Body of pancreas (tissue), 4 donors: Measurements from ENCODE around the gene FAF2. TPM values are rescaled to one million over a fixed set of nuclear protein-coding genes. Genes with fewer than 3 reads are reported as not detected.

Experiments used
- ATAC-seq: fragments of 150-250 bp; one replicate; pipeline ENCODE4 v1.9.1; 2016
- DNase-seq, 4 donors: peaks; one replicate each; pipeline ENCODE4 v3.0.0-alpha.2; 2019
- H3K27ac ChIP-seq, 4 donors: fragments of 200-600 bp; sonication (generic); 1 replicate in 3 of 4; 2 replicates in 1 of 4; pipeline versions ENCODE4 v1.5.1 to v1.6.1; 2016 to 2019; ENCODE audit warnings: mild to moderate bottlenecking in 1 of 4, mixed read lengths in 1 of 4, moderate library complexity in 1 of 4
- H3K27me3 ChIP-seq, 2 donors: fragments of 200-600 bp; sonication (generic); one replicate each; pipeline ENCODE4 v1.6.0; 2016; ENCODE audit warnings: mild to moderate bottlenecking in 1 of 2
- H3K36me3 ChIP-seq, 2 donors: fragments of 200-600 bp; sonication (generic); replicated peaks in 1 of 2; 2 replicates each; pipeline ENCODE4 v1.5.1; 2016; ENCODE audit warnings: low read depth in 2 of 2; ENCODE audit not compliant: insufficient read depth in 1 of 2
- H3K4me1 ChIP-seq: fragments of 200-600 bp; sonication (generic); one replicate; pipeline ENCODE4 v1.6.0; 2016
- H3K4me3 ChIP-seq, 2 donors: fragments of 200-600 bp; sonication (generic); 1 replicate in 1 of 2; 2 replicates in 1 of 2; pipeline ENCODE4 v1.5.1; 2016 to 2019
- H3K9me3 ChIP-seq, 3 donors: fragments of 200-600 bp; sonication (generic); 1 replicate in 2 of 3; 2 replicates in 1 of 3; pipeline ENCODE4 v1.5.1; 2016
- POLR2A ChIP-seq, 3 donors: fragments of 450-650 bp; IDR thresholded peaks; one replicate each; pipeline ENCODE4 v1.6.1; 2016; ENCODE audit warnings: antibody characterized with exemption in 3 of 3, mild to moderate bottlenecking in 2 of 3
- WGBS, 2 donors: methylation state at CpG; one replicate each; pipeline ENCODE4 v1.1.5; 2017; 5-methylcytosine and 5-hydroxymethylcytosine counted together
- intact Hi-C: fragments of 100-400 bp; cut with DNase I; formaldehyde crosslinking; loops from one replicate; pipeline ENCODE4 v1.15.1; 2023
- total RNA-seq, 2 donors: library from RNA; depleted of rRNA; stranded (reverse); fragments of >200 nt; gene quantifications; one replicate each; pipeline ENCODE4 v1.1.0, GENCODE V29; 2016
- TF ChIP-seq, protein P1 (sequence below), 7 experiments: fragments of 450-650 bp in 4 of 7; fragments of 200-600 bp in 3 of 7; sonication (generic) in 3 of 7; IDR thresholded peaks; one replicate each; pipeline ENCODE4 v1.5.1; 2016 to 2019; ENCODE audit warnings: antibody characterized with exemption in 7 of 7

The FAF2 gene
- total RNA-seq, 2 donors from 2014 or later, result 15.8 to 44.2 TPM

DNA sequence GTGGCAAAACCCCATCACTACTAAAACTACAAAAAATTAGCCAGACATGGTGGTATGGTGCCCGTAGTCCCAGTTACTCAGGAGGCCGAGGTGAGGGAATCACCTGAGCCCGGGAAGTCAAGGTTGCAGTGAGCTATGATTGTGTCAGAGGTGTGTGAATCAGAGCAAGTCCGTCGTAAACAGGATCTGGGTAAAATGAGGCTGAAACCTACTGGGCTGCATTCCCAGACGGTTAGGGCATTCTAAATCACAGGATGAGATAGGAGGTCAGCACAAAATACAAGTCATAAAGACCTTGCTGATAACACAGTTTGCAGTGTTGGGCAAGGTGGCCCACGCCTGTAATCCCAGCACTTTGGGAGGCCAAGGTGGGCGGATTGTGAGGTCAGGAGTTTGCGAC lies 29.9 kb upstream of the FAF2 start:
- no peaks in the 10 kb centered on the region for H3K9me3 ChIP-seq
- no peaks in the 10 kb centered on the region for H3K36me3 ChIP-seq
- intact Hi-C loops, result no loop called here
- H3K4me1 ChIP-seq, result peaks cover 32% of the 10 kb centered on the region
- 63 to 71% methylated on average over 9 of the region's 9 CpGs for WGBS, 2 donors
- no peak for ATAC-seq
- H3K27me3 ChIP-seq, result no peaks in the 10 kb centered on the region
- no peak for DNase-seq
- H3K27ac ChIP-seq, result no peak overlapping the region
- TF ChIP-seq, protein P1, sequence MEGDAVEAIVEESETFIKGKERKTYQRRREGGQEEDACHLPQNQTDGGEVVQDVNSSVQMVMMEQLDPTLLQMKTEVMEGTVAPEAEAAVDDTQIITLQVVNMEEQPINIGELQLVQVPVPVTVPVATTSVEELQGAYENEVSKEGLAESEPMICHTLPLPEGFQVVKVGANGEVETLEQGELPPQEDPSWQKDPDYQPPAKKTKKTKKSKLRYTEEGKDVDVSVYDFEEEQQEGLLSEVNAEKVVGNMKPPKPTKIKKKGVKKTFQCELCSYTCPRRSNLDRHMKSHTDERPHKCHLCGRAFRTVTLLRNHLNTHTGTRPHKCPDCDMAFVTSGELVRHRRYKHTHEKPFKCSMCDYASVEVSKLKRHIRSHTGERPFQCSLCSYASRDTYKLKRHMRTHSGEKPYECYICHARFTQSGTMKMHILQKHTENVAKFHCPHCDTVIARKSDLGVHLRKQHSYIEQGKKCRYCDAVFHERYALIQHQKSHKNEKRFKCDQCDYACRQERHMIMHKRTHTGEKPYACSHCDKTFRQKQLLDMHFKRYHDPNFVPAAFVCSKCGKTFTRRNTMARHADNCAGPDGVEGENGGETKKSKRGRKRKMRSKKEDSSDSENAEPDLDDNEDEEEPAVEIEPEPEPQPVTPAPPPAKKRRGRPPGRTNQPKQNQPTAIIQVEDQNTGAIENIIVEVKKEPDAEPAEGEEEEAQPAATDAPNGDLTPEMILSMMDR (IDR thresholded peaks at IDR 0.05), result no peak
- TF ChIP-seq POLR2A (IDR thresholded peaks at IDR 0.05), result no peak
- H3K4me3 ChIP-seq, result no peak overlapping the region

DNA sequence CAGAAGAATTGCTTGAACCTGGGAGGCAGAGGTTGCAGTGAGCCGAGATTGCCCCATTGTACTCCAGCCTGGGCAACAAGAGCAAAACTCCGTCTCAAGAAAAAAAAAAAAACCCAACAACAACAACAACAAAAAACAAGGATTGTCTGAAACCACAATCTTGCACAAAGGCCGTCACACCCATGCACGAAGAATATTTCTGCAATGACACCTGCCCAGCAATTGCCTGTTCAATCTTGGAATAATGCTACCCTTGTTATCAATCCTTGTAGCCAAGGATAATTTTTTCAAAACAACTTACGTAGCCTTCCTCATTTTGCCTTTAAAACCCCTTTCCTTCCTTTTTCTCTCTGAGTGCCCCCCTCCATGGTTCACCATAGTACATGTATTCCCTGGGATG lies 28.1 kb upstream of the FAF2 start:
- Histone ChIP-seq H3K4me1 (peaks cover 14% of the 10 kb centered on the region), H3K27ac (no peak overlapping the region), H3K36me3 (no peaks in the 10 kb centered on the region), H3K27me3 (no peaks in the 10 kb centered on the region), H3K9me3 (no peaks in the 10 kb centered on the region), H3K4me3 (no peak overlapping the region)
- no peak for TF ChIP-seq POLR2A (IDR thresholded peaks at IDR 0.05)
- TF ChIP-seq, protein P1 (IDR thresholded peaks at IDR 0.05), result no peak
- DNase-seq (no peak), ATAC-seq (no peak)
- 75 to 79% methylated on average over 5 of the region's 5 CpGs for WGBS, 2 donors
- intact Hi-C loops, result no loop called here

DNA sequence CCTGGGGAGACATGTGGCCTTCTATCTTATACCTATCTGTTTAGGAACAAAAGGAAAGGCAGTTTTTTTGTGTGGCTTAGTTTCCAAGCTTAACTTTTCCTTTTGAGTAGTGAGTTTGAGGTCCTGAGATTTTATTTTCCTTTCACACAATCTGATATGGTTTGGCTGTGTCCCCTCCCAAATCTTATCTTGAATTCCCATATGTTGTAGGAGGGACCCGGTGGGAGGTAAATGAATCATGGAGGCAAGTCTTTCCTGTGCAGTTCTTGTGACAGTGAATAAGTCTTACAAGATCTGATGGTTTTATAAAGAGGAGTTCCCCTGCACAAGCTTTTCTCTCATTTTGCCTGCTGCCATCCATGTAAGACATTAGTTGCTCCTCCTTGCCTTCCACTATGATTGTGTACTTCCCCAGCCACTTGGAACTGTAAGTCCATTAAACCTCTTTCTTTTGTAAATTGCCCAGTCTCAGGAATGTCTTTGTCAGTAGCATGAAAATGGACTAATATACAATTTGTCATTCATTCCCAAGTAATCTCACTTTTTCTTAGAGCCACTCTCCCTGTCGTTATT lies 27.1 kb upstream of the FAF2 start:
- DNase-seq (no peak), ATAC-seq (no peak)
- H3K36me3 ChIP-seq, result no peaks in the 10 kb centered on the region
- WGBS, 2 donors, result 44 to 62% methylated on average over 2 of the region's 2 CpGs
- TF ChIP-seq POLR2A (IDR thresholded peaks at IDR 0.05), result no peak
- TF ChIP-seq, protein P1 (IDR thresholded peaks at IDR 0.05), result no peak
- peaks cover 7% of the 10 kb centered on the region for H3K4me1 ChIP-seq
- no peak overlapping the region for H3K27ac ChIP-seq
- no peaks in the 10 kb centered on the region for H3K9me3 ChIP-seq
- intact Hi-C loops, result no loop called here
- H3K27me3 ChIP-seq, result no peaks in the 10 kb centered on the region
- H3K4me3 ChIP-seq, result no peak overlapping the region

DNA sequence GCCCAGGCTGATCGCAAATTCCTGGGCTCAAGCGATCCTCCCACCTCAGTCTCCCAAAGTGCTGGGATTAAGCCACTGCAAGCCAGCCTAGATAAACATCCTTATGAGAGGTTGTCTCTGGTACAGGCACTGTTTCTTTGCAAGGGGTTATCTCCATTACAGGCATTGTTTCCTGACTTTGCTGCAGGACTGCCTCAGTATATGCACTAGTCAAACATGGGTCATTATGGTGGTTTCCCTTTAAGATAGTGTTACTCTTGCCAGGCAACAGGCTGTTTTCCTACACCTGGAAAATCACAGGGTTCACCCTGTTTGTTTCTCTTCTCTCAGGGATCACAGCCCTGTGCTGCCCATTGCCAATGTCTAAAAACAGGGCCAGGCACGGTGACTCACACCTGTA lies 24.0 kb upstream of the FAF2 start:
- no peak overlapping the region for H3K27ac ChIP-seq
- no peak for DNase-seq

DNA sequence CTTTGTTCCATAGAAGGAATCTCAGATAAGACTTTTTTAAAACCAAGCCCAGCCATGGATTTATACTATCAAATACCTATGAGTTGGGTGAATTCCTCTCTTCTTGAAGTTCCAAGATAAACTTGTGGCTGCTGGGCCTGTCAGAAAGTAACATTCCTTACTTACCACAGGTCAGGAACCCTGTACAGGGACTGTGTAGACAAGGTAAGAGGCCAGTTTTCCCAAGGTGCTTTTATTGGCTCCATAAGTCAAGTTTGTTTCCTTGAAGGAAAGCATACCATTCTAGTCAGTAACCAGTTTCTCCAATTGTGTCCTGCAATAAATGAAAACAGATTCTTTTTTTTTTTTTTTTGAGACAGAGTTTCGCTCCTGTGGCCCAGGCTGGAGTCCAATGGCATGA lies 23.0 kb upstream of the FAF2 start:
- Histone ChIP-seq H3K4me3 (no peak overlapping the region), H3K27ac (no peak overlapping the region), H3K9me3 (no peaks in the 10 kb centered on the region), H3K36me3 (no peaks in the 10 kb centered on the region), H3K27me3 (no peaks in the 10 kb centered on the region), H3K4me1 (no peaks in the 10 kb centered on the region)
- ATAC-seq, result no peak
- intact Hi-C loops, result no loop called here
- no peak for DNase-seq
- 83 to 94% methylated on average over 1 of the region's 1 CpG for WGBS, 2 donors
- TF ChIP-seq, protein P1 (IDR thresholded peaks at IDR 0.05), result no peak
- no peak for TF ChIP-seq POLR2A (IDR thresholded peaks at IDR 0.05)

More for the DNA sequence above, 24.0 kb upstream of the FAF2 start:
- ATAC-seq, result no peak
- 64 to 88% methylated on average over 3 of the region's 3 CpGs for WGBS, 2 donors
- Histone ChIP-seq H3K9me3 (no peaks in the 10 kb centered on the region), H3K4me3 (no peak overlapping the region), H3K27me3 (no peaks in the 10 kb centered on the region), H3K36me3 (no peaks in the 10 kb centered on the region), H3K4me1 (no peaks in the 10 kb centered on the region)
- intact Hi-C loops, result no loop called here
- TF ChIP-seq, protein P1 (IDR thresholded peaks at IDR 0.05), result no peak
- TF ChIP-seq POLR2A (IDR thresholded peaks at IDR 0.05), result no peak
